ENCODE measurements around the gene ZNF641. TPM values are rescaled to one million over a fixed set of nuclear protein-coding genes. Genes with fewer than 3 reads are reported as not detected.

ZNF641 gene
- polyA plus RNA-seq, 2 of the 4 experiments (the other 2 are of a cell fraction) = 9.1 to 11.8 TPM

GRCh38 chr12:48390026-48390425, 39.3 kb upstream of the ZNF641 start:
- no peak overlapping the region for H3K4me2 ChIP-seq
- TF ChIP-seq FOXS1 (CRISPR knock-in tag; IDR thresholded peaks at IDR 0.05) (no peak), EHMT2 (IDR thresholded peaks at IDR 0.05; ENCODE audit: low read depth) (no peak), RFX5 (IDR thresholded peaks at IDR 0.05) (no peak), JUN (IDR thresholded peaks at IDR 0.05) (no peak), RNF2 (IDR thresholded peaks at IDR 0.05; ENCODE audit: borderline replicate concordance, low read depth) (no peak), RARB (CRISPR knock-in tag; IDR thresholded peaks at IDR 0.05) (no peak), TFCP2L1 (CRISPR knock-in tag; IDR thresholded peaks at IDR 0.05) (no peak), NFE2L2 (conservative IDR thresholded peaks at IDR 0.05; ENCODE audit: low read length) (no peak), RCOR1 (IDR thresholded peaks at IDR 0.05; ENCODE audit: low read depth, low read length) (no peak)
- no peaks in the 10 kb centered on the region for H3K9me3 ChIP-seq
- ATAC-seq = no peak
- ChIA-PET POLR2A (no interaction called here), CTCF (no interaction called here)
- FAIRE-seq = no peak
- H3K4me3 ChIP-seq = no peak overlapping the region
- DNase-seq (ENCODE audit: low read depth in 1 of 2, low spot score in 1 of 2) = no peak
- H3K27ac ChIP-seq = no peak overlapping the region
- H3K4me1 ChIP-seq = no peaks in the 10 kb centered on the region
- WGBS (ENCODE audit: missing lambda C conversion rate) = 24% methylated on average over 2 of the region's 2 CpGs

- Histone ChIP-seq H3K4me1 (no peaks in the 10 kb centered on the region), H3K27ac (no peak overlapping the region), H3K4me3 (no peak overlapping the region), H3K9me3 (no peaks in the 10 kb centered on the region), H3K4me2 (no peak overlapping the region)
- no peak for TF ChIP-seq ZC3H11A (IDR thresholded peaks at IDR 0.05)
- no peak for TF ChIP-seq MYC (IDR thresholded peaks at IDR 0.05; ENCODE audit: borderline replicate concordance, low read length)
- TF ChIP-seq EHF (CRISPR knock-in tag; IDR thresholded peaks at IDR 0.05) = no peak
- TF ChIP-seq E2F6 (IDR thresholded peaks at IDR 0.05; ENCODE audit: borderline replicate concordance, low read depth) = no peak
- no peak for TF ChIP-seq MAFK (IDR thresholded peaks at IDR 0.05; ENCODE audit: partially characterized antibody)
- no peak for TF ChIP-seq REST (IDR thresholded peaks at IDR 0.05)
- TF ChIP-seq GATA3 (IDR thresholded peaks at IDR 0.05; ENCODE audit: borderline replicate concordance) = no peak
- TF ChIP-seq HOXA7 (CRISPR knock-in tag; IDR thresholded peaks at IDR 0.05) = no peak
- TF ChIP-seq KDM5A (IDR thresholded peaks at IDR 0.05) = no peak
- TF ChIP-seq HOXB5 (CRISPR knock-in tag; IDR thresholded peaks at IDR 0.05) = no peak
- no peak for TF ChIP-seq RFX5 (IDR thresholded peaks at IDR 0.05)
- no peak for TF ChIP-seq PBX3 (IDR thresholded peaks at IDR 0.05)
- TF ChIP-seq BCL3 (IDR thresholded peaks at IDR 0.05) = no peak
- no peak for TF ChIP-seq MAZ (IDR thresholded peaks at IDR 0.05; ENCODE audit: borderline replicate concordance, low read depth, low read length)
- no peak for TF ChIP-seq NPAS2 (CRISPR knock-in tag; IDR thresholded peaks at IDR 0.05; ENCODE audit: borderline replicate concordance)
- TF ChIP-seq CHD4 (IDR thresholded peaks at IDR 0.05; ENCODE audit: borderline replicate concordance) = no peak
- TF ChIP-seq ZNF302 (CRISPR knock-in tag; IDR thresholded peaks at IDR 0.05) = no peak
- no peak for TF ChIP-seq HOXB13 (CRISPR knock-in tag; IDR thresholded peaks at IDR 0.05; ENCODE audit: low read depth)
- TF ChIP-seq CBX8 (IDR thresholded peaks at IDR 0.05) = no peak
- DNase-seq (ENCODE audit: low read depth in 1 of 2, low spot score in 1 of 2) = no peak
- ChIA-PET CTCF (no interaction called here), POLR2A (no interaction called here)
- FAIRE-seq = no peak
- WGBS (ENCODE audit: missing lambda C conversion rate) = 47% methylated on average over 3 of the region's 3 CpGs
- ATAC-seq = no peak
Observed at GRCh38 chr12:48389409-48389808, 38.7 kb upstream of the ZNF641 start.

Data from A549 (cell line).